Eye (tissue), 1 donor: ENCODE measurements around the gene TBC1D10B.
"Not testable (repeated sequence)": the region's sequence is repeated elsewhere in the genome, so short reads cannot be mapped to it uniquely, and the experiment has no call there.

Experiments used
- DNase-seq: peaks from one replicate; pipeline ENCODE4 v3.0.0-alpha.2; 2015

Gene TBC1D10B

DNA sequence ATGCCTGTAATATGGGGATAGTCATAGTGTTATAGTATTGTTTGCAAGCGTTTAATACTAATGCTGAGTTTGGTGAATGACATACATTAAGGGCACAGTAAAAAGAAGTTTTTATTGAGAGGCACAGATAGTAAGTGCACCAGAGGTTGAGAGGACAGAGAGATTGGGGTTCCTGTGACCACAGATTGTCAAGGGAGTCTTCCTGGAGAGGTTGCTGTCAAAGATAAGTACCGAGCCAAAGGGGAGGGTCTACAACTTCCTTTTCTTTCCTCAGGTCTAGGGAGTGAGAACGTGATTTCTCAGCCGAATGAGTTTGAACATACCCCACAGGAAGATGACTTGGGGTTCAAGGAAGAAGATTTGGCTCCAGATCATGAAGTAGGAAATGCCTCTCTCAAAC lies 26.8 kb upstream of the TBC1D10B start:
- DNase-seq, result no peak

DNA sequence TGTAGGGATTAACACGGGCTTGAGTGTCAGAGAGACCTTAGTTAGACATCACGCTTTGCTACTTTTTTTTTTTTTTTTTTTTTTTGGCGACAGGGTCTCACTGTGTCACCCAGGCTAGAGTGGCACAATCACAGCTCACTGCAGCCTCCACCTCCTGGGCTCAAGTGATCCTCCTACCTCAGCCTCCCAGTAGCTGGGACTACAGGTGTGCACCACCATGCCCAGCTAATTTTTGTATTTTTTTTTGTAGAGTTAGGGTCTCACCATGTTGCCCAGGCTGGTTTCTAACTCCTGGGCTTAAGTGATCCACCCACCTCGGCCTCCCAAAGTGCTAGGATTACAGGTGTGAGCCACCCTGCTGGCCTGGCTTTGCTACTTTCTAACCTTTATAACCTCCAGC lies 26.3 kb upstream of the TBC1D10B start:
- not testable (repeated sequence) for DNase-seq

DNA sequence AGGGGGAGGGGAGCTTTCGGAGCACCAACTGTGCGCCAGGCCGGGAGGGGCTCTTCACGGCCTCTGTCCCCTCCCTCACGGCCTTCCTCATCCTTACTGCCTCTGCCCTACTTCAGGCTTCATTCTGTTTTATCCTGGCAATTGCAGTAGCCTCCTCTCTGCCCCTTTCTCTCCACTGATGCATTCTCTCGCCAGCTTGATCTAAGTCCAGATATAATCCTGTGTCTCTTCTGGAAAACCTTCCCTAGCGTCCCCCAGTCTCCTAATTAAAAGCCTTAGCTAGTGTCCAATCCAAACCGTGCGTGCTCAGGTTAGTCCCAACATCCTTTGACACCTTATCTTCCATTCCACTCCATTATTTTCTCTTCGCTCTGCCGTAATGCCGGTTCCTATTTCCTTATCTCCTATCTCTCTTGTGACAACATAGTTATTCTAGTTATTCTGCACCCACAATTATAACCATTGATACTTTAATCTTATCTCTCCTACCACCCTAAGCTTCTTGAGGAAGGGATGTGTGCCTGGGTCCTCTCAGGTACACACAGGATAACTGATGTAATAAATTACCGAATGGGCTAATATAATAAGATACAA lies 25.8 kb upstream of the TBC1D10B start:
- DNase-seq, result peak; percentile 69

DNA sequence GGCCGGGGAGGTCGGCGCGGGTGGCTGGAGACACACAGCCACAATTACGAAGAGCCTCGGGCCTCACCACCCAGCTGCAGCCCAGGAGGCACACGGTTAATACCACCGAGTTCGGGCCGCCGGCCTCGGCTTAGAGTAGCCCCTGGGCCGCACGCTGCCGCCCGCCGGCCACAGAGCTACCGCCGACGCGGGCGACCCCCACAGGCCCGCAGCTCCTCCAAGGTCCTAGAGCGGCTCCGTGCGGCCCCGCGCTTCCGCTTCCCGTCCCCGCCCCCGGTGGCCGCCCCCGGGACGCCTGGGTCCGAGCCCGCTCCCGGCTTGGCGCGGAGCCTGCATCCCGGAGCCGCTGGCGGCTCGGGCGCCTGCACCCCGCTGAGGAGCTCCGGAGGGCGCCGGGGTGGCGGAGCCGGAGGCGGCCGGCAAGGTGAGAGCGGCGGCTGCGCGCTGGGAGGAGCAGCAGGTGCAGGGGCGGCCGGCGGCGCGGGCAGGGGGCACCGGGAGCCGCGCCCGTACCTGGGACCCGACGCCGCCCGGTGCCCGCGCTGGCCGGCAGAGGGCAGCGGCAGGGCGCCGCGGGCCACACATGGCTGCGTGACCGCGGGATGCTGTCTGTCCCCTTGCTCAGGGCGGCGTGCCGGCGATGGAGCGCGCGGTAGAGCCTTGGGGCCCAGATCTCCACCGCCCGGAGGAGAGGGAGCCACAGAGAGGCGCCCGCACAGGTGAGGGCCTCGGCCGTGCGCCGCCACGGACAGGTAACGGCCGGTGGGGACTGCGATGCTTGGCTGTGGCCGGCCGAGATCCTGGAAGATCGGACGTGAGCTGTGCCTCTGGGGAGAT lies 25.1 kb upstream of the TBC1D10B start, which contains the start of gene ZNF48:
Gene ZNF48, plus strand, starts transcription at position 266 of the 837 bp plus-strand sequence. Its CDS starts 375 bp downstream, at position 641.
- peak; percentile 96 for DNase-seq

DNA sequence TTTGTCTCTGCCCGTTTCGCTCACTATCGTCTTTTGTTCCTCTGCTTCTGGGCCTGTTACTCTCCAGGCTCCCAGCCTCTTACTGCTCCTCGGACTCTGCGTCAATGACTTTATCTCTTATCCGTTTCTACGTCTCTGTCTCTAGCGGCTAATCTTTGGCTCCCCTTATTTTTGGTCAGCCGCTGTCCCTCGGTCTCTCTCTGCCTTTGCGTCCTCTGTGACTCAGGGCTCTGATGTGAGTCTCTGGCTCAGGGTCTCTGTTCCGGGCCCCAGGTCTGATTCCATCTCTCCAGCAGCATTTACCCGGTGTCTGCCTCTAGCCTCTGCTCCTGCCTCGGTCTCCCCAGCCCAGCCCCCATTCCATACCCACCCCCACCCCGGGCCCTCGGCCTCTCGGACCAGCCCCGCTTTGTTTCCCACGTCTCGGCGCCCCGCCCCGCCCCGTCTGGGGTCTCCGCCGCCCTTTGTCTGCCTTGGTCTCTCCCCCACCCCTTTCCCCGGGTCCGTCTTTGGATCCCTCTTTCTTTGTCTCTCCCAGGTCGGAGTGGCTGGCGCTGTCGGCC lies 24.4 kb upstream of the TBC1D10B start:
- peak; percentile 87 for DNase-seq

DNA sequence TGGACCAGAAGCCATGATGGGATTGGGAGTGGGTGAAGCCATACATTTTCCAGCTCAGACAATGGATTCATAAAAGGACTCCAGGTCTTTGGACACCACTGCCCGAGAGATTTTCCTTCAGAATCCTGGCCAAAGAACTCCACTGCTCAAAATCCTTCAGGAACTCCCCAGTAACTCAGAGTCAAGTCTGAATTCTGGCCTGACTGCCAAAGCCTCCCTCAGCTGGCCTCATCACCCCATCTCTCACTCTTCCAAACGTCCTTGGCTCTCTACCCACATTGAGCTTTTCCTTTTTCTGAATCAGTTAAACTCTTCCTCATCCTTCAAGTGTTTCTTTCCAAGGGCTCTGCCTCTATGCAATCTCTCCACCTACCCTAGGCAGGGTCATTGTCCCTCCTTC lies 13.2 kb upstream of the TBC1D10B start:
- no peak for DNase-seq

DNA sequence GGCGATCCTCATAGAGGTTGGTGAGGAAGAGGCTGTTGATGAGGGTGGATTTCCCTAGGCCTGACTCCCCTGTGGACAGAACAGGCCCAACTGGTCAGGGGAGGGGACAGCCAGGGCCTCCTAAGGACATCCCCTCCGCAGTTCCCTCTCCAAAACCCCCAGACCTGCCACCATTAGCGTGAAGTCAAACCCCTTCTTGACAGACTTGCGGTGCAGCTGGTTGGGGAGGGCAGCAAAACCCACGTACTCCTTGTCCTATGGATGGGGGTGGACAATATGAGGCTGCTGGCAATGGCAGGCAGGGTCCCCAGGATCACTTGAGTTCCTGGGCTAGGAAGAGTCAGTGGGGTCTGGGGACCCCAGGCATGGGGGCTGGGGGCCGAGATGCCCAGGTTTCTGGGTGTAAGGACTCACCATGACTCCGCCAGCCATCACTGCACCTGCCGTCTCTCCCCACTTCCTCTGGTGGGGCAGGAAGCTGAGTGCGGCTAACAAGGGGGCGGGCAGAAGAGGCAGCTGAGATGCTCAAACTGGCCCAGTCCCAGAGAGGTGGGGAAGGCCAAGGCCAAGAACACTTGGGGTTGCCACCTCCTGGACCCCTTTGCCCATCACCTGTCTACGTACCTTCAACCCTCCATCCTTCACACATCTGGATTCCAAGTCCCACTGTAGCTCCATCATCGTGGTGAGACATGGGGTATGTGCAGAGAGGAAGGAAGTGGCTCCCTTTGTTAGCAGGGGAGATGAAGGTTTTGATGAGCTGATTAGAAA lies 12.0 kb upstream of the TBC1D10B start, which contains the start of gene SEPTIN1:
Gene SEPTIN1, minus strand, starts transcription at position 451 of the 771 bp plus-strand sequence. Its CDS starts 19 bp downstream, at position 432.
- no peak for DNase-seq

DNA sequence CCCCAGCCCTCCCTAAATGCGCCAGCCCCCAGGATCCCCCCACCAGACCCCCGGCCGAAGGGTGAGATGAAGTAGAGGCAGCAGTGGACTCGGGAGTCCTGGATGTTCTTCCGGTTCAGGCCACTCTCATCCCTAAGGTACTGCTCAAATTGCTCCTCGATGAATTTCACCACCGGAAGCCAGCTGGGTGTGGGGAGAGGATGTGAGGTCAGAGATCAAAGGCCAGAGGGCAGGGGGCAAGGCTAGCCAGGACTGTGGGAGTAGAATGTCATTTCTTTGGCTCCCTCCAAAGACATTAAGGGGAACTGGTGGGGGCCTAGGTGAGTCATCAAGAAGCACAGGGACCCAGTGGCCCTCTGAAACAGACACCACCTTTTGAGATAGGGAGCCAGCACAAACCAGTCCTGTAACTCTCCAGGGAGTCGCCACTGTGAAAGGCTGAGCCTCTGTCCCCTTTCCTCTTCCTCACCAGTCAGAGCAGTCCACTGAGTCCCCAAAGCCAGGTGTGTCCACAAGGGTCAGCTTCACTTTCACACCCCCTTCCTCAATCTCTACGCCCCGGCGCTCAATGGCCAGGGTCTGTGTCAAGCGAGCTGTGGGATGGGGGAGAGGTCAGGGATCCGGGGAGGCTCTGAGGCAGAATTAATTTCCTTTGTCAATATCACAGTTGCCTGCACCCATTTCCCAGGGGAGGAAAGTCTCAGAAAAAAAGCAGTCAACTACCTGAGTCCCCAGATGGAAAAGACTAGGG lies 11.2 kb upstream of the TBC1D10B start:
- DNase-seq, result peak; percentile 12

DNA sequence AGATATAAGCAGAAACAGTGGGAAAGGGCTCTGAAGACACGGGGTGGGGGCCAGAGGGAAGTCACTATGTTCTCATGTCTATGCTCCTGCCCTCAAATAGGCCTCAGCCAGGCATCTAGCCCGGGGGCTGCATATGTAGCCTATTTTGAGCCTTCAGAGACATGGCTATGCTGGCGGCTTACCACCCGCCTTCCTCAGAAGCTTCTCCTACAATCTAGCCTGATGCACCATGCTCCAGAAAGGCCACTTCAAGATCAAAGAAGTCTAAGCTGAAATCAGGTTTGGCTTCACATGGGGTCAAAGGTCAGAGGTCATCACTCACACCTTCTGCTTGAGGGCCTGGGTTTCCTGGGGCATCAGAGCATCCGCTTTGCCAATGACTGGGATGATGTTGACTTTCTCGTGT lies 10.5 kb upstream of the TBC1D10B start:
- peak; percentile 19 for DNase-seq

DNA sequence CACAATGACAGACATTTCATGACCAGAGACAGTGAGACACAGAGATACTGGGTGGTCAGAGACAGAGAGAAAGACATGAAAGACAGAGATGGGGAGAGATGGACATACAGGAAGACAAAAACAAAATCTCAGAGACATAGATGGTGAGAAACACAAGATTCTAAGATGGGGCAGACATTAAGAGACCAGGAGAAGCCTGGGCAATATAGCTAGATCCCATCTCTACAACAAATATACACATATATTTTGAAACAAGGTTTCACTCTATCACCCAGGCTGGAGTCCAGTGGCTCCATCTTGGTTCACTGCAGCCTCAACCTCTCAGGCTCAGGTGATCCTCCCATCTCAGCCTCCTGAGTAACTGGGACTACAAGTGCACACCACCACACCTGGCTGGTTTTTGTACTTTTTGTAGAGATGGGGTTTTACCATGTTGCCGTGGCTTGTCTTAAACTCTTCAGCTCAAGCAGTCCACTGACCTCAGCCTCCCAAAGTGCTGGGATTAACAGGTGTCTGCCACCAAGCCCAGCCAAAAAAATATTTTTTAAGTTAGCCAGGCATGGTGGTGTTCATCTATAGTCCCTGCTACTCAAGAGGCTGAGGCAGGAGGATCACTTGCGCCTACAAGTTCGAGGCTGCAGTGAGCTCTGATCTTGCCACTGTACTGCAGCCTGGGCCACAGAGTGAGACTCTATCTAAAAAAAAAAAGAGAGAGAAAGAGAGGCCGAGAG lies 9.9 kb upstream of the TBC1D10B start:
- DNase-seq, result no peak

DNA sequence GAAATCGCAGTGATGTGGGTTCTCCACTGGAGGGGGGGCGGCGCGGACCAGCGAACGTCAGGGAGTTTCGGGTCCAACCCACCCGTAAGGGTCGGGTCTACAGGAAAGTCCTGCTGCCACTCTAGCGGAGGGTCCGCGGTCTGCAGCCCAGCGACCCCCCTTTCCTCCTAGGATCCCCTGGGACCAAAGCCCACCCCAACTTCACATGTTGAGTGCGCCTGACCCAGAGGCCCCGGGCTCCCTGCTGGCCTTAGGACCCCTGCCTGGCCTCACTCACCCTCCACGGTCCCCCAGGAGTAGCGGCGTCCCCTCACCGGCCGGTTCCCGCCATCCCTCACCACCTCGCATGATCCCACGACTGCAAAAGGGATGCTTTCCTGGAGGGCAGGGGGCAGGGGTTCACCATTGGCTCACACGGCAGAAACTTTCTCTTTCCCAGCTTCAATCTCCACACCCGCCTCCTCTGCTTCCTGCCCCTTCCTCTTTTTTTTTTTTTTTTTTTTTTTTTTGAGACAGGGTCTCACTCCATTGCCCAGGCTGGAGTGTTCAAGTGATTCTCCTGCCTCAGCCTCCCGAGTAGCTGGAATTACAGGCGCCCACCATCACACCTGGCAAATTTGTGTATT lies 9.0 kb upstream of the TBC1D10B start:
- no peak for DNase-seq

DNA sequence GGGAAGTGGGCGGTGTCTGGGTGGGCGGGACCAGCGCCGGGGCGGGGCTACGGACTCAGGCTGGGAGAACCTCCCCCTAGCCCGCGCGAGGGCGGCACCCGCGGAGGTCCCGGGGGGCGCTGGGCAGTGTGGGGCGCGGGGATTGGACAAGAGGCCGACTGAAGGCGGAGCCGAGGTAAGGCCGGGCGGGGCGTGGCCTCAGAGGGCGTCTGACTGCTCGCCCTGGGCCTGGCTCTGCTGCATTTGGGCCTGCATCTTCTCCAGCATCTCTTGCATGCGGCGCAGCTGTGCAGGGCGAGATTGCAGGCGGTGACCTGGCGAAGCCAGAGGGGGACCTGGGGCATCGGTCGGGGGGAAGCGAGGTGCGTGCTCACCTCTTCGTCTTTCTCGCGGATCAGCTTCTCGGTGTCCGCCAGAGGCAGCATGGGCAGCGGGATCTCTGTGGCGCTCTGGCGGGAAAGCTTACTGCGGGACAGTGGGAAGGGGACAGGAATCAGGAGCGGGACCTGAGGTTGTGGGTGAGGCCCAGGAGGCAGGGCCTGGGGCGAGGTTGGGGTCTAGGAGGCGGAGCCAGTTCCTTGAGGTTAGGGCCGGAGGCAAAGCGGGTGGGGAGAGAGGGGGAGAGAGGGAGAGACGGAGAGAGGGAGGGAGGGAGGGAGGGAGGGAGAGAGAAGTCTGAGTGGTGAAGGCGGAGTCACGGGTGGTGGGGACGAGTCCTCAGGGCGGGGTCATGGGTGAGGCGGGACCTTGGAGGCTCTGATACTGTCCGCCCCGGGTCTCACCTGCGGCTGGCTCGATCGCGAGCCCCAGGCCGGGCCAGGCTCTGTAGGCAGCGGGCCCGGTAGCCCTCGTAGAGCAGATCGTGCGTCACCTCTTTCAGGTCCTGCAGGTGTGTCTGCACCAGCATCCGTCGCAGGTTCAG lies 8.2 kb upstream of the TBC1D10B start:
- peak; percentile 99 for DNase-seq

DNA sequence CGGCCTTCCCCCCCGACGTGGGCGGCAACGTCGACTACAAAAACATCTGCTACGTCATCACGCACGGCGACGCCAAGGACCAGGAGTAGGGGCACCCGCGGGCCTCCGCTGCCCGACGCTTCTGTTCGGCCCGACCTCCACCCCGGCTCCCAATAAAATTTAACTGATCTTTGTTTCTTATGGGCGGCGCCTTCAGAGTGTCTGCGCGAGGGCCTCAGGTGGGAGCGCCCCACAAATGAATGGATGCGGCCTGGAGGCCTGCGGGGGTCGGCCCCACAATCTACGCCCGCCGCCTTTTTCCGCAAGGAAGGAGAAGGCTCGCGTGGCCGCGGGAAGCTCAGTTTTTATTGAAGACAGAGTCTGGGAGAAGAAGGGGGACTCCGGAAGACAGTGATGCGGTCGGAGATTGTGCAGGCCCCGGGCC lies 7.5 kb upstream of the TBC1D10B start:
- DNase-seq, result peak; percentile 97

DNA sequence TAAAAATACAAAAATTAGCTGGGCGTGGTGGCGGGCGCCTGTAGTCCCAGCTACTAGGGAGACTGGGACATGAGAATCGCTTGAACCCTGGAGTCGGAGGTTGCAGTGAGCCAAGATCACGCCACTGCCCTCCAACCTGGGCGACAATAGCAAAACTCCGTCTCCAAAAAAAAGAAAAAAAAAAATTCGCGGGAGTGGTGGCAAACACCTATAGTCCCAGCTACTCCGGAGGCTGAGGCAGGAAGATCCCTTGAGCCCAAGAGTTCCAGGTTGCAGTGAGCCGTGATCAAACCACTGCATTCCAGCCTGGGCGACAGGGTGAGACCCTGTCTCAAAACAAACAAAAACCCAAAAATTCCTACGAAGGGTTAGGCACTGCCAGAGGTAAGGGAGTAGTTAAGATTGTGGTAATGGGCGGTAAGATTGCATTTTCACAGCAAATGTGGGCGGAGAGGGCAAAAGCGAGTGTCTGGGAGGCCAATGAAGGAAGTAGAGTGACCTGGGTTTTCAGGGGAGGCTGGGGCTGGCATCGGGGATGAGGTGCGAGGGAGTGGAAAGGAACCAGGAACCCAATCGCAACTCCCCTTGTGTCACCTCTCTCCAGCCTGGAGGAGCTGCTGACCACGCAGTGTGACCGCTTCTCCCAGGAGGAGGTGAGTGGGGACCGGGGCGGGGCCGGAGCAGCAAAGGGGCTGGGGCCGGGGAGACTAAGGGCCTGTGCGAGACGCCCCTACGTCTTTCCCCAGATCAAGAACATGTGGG lies 6.9 kb upstream of the TBC1D10B start:
- no peak for DNase-seq

DNA sequence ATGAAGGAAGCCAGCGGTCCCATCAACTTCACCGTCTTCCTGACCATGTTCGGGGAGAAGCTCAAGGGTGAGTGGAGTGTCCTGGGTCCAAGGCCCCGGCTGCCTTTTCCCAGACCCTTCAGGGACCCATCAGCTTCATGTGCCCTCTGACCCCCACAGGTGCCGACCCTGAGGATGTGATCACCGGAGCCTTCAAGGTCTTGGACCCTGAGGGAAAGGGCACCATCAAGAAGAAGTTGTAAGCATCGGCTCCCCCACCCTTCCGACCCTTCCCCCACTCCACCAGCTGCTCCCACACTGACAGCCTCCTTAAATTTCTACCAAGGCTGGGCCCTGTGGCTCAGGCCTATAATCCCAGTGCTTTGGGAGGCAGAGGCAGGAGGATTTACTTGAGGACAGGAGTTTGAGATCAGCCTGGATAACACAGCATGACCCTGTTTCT lies 6.2 kb upstream of the TBC1D10B start:
- DNase-seq, result peak; percentile 10

DNA sequence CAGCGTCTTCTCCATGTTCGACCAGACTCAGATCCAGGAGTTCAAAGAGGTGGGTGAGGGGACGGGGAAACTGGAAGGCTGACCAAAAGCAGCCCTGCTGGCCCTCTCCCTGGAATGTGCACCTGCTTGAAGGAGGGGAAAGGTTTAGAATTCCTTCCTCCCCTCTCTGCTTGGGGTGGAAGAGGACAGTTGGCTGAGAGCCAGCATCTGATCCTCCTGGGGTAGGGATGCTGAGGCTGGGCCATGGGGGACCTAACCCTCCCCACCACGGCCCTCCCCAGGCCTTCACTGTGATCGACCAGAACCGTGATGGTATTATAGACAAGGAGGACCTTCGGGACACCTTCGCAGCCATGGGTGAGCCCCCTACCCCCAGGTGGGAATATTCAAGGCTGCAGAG lies 5.6 kb upstream of the TBC1D10B start:
- DNase-seq, result no peak

DNA sequence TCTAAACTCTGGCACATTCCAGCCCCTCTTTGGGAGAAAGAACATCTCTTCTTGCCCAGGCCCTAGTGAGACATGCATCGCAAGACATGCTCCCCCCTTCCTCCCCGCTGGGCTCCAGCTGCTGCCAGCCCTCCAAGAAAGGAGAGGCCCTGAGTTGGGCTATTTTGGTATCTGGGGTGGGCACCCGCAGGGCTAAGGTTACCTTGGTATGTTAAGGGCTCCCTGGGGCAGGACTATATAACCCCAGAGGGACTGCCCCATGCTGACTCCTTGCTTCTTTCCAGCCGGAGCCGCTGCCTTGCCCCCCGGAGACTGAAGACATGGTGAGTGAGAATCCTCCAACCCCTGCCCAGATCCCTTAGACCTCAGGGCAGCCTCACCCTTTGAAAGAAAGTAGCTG lies 4.2 kb upstream of the TBC1D10B start, which contains the start of gene MYL11:
Gene MYL11, plus strand, starts transcription at position 265 of the 400 bp plus-strand sequence. Its CDS starts 56 bp downstream, at position 321.
- no peak for DNase-seq

DNA sequence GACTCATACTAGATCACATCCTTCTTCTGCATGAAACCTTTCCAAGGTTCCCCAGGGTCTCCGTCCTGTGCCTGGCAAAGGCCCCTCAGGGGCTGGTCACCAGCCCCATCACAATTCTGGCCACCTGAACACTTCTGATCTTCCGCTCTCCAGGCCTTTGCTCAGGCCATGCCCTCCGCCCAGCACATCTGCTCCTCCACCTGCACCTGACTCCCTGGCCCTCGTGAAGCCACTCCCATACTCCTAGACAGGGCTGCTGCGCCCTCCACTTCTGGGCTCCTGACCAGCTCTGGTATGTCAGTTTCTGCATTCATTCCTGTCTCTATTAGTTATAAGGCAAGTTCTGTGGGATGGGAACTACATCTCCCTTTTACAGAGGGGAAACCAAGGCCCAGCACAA lies 2.4 kb upstream of the TBC1D10B start:
- no peak for DNase-seq
